CD4-positive, alpha-beta T cell treated with Interleukin-17A for 1 hour (primary cell): ENCODE results near the gene CHP2.
"Not testable (repeated sequence)": the region's sequence is repeated elsewhere in the genome, so short reads cannot be mapped to it uniquely, and the experiment has no call there.

Source experiments
- DNase-seq: peaks from one replicate; pipeline ENCODE4 v3.0.0-alpha.2; 2020

CHP2 gene

GRCh38 chr16:23754594-23755483, at the start of gene CHP2:
Gene CHP2, plus strand, starts transcription at chr16:23755026. Its CDS starts 24 bp downstream, at chr16:23755050.
- DNase-seq, result no peak

DNA sequence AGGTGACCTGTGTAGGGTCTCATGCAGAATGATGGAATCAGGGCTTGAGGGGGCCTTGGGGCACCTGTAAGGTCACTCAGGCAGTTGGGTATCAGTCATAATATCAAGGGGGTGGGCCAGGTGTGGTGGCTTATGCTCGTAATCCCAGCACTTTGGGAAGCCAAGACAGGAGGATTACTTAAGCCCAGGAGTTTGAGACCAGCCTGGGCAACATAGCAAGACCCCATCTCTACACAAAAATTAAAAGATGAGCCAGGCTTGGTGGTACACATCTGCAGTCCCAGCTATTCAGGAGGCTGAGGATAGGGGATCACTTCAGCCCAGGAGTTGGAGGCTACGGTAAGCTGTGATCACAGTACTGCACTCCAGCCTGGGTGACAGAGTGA, 49.3 kb upstream of the CHP2 start:
- no peak for DNase-seq

GRCh38 chr16:23706439-23706838, 48.4 kb upstream of the CHP2 start:
- DNase-seq, result no peak

DNA sequence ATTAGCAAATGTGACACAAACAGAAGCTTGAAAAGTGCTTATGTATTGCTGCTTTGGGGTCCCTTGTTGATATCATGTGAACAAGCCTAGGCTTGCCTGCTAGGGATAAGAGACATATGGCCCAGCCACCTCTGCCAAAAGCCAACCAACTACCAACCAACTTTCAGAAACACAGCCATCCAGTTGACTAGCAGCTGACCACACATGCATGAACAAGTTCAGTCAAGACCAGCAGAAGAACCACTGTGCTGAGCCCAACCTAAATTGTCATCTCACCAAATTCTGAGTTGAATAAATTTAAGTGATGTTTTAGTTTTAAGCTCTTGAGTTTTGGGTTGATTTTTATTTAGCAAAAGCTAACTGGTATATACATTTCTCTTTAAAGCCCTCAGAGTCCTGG, 45.3 kb upstream of the CHP2 start:
- no peak for DNase-seq

DNA sequence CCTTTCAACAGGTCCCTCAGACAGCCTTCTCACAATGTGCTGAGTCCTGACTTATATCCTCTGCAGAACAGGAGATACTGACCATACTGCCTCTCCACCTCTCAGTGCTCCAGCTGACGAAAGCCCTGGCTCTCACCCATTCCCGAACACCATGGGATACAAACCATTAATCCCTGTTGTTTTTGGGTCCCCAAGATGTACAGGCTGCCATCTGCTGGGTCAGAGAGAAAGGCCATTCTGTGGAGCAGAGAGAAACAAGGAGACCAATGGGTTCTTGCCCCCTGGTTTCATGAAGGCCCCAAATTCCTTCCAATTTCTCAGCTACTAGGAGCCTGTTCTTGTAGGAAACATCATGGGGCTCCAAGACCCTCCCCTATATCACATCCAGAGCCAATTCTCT, 44.8 kb upstream of the CHP2 start:
- DNase-seq, result no peak

DNA sequence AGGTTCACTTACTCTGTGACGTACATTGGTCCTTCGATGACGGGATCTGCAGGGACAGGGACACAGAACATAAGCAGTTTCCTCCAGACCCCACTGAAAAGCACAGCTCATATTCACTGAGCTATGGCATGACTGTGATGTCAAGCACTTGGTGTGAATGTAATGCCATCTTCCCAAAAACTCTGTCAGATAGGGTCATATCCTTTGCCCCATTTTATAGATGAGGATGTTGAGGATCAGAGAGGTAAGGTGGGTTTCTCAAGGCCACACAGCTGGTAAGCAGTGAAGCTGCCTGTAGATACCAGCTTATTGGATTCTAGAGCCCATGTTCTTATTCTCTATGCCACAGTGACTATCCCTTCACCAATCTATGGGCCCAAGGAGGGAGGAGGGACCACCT, 44.3 kb upstream of the CHP2 start:
- no peak for DNase-seq

DNA sequence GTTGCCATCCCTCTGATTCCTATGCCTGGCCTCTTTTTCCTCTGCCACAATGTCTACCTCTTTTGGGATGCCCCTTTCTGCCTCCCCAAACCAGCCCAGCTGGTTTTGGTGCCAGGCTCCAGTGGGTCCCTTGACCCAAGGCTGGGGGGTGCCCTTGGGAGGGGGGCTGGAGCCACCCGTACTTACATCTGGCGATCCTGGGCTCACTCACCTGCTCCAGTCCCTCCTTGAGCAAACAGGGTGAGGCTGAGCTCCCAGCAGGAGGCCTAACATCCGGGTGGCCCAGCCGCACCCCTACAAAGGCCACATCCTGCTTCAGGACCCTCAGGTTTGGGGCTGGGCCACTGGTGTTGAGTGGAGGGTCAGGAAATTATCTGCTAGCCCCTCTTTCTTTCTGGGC, 43.0 kb upstream of the CHP2 start:
- no peak for DNase-seq

DNA sequence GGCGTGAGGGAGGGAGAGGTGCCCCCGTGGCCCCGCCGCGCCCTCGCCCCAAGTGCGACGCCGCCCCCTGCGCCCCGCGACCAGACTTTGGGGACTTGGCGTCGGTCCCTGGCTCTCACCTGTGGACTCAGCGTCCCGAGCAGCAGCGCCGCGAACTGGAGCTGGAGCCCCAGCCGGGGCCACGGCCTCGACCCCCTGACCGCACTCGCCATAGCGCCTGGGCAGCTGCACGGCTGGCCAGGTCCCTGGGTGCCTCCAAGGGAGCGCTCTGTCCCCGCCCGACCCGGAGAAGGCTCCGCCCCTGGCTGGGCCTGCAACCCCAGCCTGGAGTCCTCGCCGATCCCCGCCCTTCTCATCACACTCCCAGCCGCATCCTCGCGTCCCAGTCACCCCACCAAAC, 41.9 kb upstream of the CHP2 start, which contains the start of gene ERN2:
Gene ERN2, minus strand, starts transcription at position 247 of the 400 bp plus-strand sequence. Its CDS starts 35 bp downstream, at position 212.
- no peak for DNase-seq

DNA sequence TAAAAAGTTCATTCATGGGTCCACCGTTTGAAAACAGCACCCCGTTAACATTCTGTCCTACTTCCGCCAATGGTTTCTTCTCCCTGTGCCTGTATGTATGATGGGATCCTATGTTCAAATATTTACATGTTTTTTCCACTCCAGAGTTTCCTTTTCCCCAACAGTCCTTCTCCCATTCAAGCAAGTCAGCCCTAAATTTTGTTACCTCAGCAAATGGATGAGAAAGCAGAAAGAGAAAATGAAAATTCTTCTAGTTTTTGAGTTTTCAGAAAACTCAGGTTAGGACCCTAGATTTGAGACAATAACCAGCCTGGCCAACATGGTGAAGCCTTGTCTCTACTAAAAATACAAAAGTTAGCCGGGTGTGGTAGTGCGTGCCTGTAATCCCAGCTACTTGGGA, 38.3 kb upstream of the CHP2 start:
- no peak for DNase-seq

- not testable (repeated sequence) for DNase-seq
Observed at GRCh38 chr16:23722613-23723240, 32.1 kb upstream of the CHP2 start.

- DNase-seq, result no peak
Observed at GRCh38 chr16:23724096-23724784, 30.6 kb upstream of the CHP2 start.

- DNase-seq, result no peak
Observed at GRCh38 chr16:23724785-23725131, 30.1 kb upstream of the CHP2 start.

DNA sequence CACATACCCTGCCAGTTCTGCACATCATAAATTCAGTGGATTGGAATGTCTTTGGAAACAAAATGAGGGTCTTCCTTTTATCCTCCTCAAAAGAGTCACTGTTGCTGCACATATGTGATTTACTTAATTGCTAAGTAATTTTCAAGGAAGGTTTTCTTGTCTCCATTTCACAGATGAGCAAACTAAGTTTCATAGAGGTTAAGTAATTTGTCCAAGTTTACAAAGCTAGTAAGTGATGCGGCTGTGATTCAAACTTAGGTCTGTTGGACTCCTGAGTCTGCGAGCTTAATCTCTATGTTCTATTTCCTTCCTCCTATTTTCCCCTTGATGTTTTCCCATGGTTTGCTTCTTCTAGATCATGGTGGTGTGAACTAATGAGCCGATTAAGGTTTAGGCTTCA, 28.1 kb upstream of the CHP2 start:
- DNase-seq, result no peak

GRCh38 chr16:23728112-23728477, 26.7 kb upstream of the CHP2 start:
- DNase-seq, result no peak

DNA sequence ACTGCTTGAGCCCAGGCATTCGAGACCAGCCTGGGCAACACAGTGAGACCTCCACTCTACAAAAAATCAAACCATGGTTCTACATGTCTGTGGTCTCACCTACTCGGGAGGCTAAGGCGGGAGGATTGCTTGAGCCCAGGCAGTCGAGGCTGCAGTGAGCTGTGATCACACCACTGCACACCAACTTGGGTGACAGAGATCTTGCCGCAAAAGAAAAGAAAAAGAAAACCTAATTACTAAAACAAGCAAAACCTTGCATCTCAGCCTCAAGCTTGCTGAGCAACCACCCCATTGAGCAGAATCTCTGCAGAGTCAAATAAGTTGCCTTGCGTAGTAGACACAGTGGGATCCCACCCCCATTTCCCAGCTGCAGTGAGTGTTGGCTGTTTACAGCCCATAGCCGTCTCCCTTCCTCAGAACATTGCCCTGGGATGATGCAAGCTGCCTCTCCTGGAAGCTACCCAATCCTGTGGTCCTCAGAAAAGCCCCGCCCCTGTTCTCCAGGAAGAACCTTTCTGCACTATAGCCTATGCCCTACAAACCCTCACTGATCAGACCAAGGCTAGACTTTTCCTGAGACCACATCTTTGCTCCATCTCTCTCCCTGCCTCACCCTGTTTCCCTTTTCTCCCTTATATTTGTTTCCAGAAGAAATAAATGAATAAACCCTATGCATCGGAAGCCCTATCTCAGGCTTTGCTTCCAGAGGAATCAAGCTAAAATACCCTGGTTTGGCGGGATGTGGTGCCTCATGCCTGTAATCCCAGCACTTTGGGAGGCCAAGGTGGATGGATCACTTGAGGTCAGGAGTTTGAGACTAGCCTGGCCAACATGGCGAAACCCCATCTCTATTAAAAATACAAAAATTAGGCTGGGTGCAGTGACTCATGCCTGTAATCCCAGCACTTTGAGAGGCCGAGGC, 25.1 kb upstream of the CHP2 start:
- no peak for DNase-seq

DNA sequence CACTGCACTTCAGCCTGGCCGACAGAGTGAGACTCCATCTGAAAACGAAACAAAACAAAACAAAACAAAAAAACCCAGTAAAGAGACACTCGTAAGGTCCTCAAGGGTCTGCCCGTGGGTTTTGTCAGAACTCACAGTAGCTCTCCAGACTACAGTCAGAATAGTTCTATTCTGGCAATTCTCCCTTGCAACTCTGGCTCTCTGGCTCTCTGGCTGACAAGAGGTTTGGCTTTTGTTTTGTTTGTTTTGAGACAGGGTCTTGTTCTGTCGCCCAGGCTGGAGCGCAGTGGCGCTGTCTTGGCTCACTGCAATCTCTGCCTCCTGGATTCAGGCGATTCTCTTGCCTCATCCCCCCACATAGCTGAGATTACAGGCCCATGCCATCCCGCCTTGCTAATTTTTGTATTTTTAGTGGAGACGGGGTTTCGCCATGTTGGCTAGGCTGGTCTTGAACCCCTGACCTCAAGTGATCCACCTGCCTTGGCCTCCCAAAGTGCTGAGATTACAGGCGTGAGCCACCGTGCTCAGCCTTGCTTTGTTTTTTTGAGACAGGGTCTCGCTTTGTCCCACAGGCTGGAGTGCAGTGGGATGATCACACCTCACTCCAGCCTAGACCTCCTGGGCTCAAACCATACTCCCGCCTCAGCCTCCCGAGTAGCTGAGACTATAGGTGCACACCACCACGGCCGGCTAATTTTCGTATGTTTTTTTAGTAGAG, 20.5 kb upstream of the CHP2 start:
- DNase-seq, result no peak

- DNase-seq, result not testable (repeated sequence)
Observed at GRCh38 chr16:23737423-23738028, 17.3 kb upstream of the CHP2 start.

GRCh38 chr16:23739516-23739915, 15.3 kb upstream of the CHP2 start:
- DNase-seq, result no peak

GRCh38 chr16:23741675-23742303, 13.0 kb upstream of the CHP2 start:
- no peak for DNase-seq

GRCh38 chr16:23742766-23743165, 12.1 kb upstream of the CHP2 start:
- no peak for DNase-seq

- DNase-seq, result no peak
Observed at GRCh38 chr16:23745263-23745662, 9.6 kb upstream of the CHP2 start.
